ENCODE data around the gene FAM171A2. TPM values are rescaled to one million over a fixed set of nuclear protein-coding genes. Genes with fewer than 3 reads are reported as not detected.
A peak's percentile ranks its signal among the peaks of the same experiment; 100 is the strongest.

FAM171A2 gene
- total RNA-seq, 4 donors from 2014 or later = 0.27 to 5.0 (median 0.88) TPM; not detected in 1

- Histone ChIP-seq H3K9me3 (no peaks in the 10 kb centered on the region), H3K27ac (no peak overlapping the region), H3K36me3 (peaks cover 0 to 20% (median 0%) of the 10 kb centered on the region in 3 donors), H3K4me1 (peaks cover 0 to 4% (median 0%) of the 10 kb centered on the region in 4 donors), H3K27me3 (no peaks in the 10 kb centered on the region), H3K4me3 (no peak overlapping the region)
- TF ChIP-seq POLR2A (IDR thresholded peaks at IDR 0.05) = no peak
- TF ChIP-seq CTCF (IDR thresholded peaks at IDR 0.05) = no peak
- no peak for DNase-seq
Measured at GRCh38 chr17:44356241-44356640, 7.4 kb downstream of the FAM171A2 start.

- Histone ChIP-seq H3K27ac (no peak overlapping the region), H3K9me3 (no peaks in the 10 kb centered on the region), H3K4me3 (no peak overlapping the region), H3K4me1 (peaks cover 0 to 4% (median 0%) of the 10 kb centered on the region in 4 donors), H3K36me3 (peaks cover 0 to 26% (median 0%) of the 10 kb centered on the region in 3 donors), H3K27me3 (no peaks in the 10 kb centered on the region)
- DNase-seq = no peak
- TF ChIP-seq POLR2A (IDR thresholded peaks at IDR 0.05) = no peak
- TF ChIP-seq CTCF (IDR thresholded peaks at IDR 0.05) = no peak
Measured at GRCh38 chr17:44355642-44356099, 8.0 kb downstream of the FAM171A2 start.

- Histone ChIP-seq H3K27ac (peak overlapping the region in 1 of 4 donors; percentile 69), H3K9me3 (no peaks in the 10 kb centered on the region), H3K27me3 (no peaks in the 10 kb centered on the region), H3K36me3 (peaks cover 0 to 34% (median 0%) of the 10 kb centered on the region in 3 donors), H3K4me3 (peak overlapping the region; percentile 19 to 60 (median 48)), H3K4me1 (peaks cover 0 to 4% (median 0%) of the 10 kb centered on the region in 4 donors)
- DNase-seq = peak; percentile 55 to 86 (median 81)
- TF ChIP-seq POLR2A (IDR thresholded peaks at IDR 0.05) (no peak), CTCF (IDR thresholded peaks at IDR 0.05) (peak; percentile 19 to 49 (median 36))
Measured at GRCh38 chr17:44354582-44355561, 8.8 kb downstream of the FAM171A2 start.

GRCh38 chr17:44353672-44354331 is 9.9 kb downstream of the FAM171A2 start:
- Histone ChIP-seq H3K27me3 (no peaks in the 10 kb centered on the region), H3K9me3 (no peaks in the 10 kb centered on the region), H3K4me1 (peaks cover 0 to 8% (median 2%) of the 10 kb centered on the region in 4 donors), H3K36me3 (peaks cover 0 to 45% (median 0%) of the 10 kb centered on the region in 3 donors), H3K4me3 (peak overlapping the region; percentile 41 to 60 (median 56)), H3K27ac (peak overlapping the region in 1 of 4 donors; percentile 69)
- no peak for TF ChIP-seq POLR2A (IDR thresholded peaks at IDR 0.05)
- no peak for TF ChIP-seq CTCF (IDR thresholded peaks at IDR 0.05)
- peak in 2 of 3 donors; percentile 58 to 60 for DNase-seq

- peak overlapping the region in 1 of 4 donors; percentile 69 for H3K27ac ChIP-seq
- H3K36me3 ChIP-seq = peaks cover 0 to 46% (median 0%) of the 10 kb centered on the region in 3 donors
- no peak for DNase-seq
- no peak for TF ChIP-seq POLR2A (IDR thresholded peaks at IDR 0.05)
- no peak for TF ChIP-seq CTCF (IDR thresholded peaks at IDR 0.05)
- peaks cover 0 to 10% (median 4%) of the 10 kb centered on the region in 4 donors for H3K4me1 ChIP-seq
- H3K27me3 ChIP-seq = no peaks in the 10 kb centered on the region
- peak overlapping the region; percentile 41 to 60 (median 56) for H3K4me3 ChIP-seq
- no peaks in the 10 kb centered on the region for H3K9me3 ChIP-seq
Measured at GRCh38 chr17:44352828-44353671, 10.6 kb downstream of the FAM171A2 start.

Measured in Peyer's patch (tissue), 4 donors.